Stimulated activated naive CD8-positive, alpha-beta T cell treated with anti-CD3 and anti-CD28 coated beads, Interleukin-15, Interleukin-2, amounts not matched to agents 100 U/mL and 50 U/mL, for 24 hours (primary cell): ENCODE results near the gene CCDC91.
"Not testable (repeated sequence)": the region's sequence is repeated elsewhere in the genome, so short reads cannot be mapped to it uniquely, and the experiment has no call there.

ENCODE experiments used
- ATAC-seq: fragments of 150-1000 bp; cut with Tn5 transposase; one replicate; pipeline ENCODE4 v1.10.0; 2021
- DNase-seq: peaks from one replicate; pipeline ENCODE4 v3.0.0; 2021

CCDC91 gene

GRCh38 chr12:28369483-28369882, 179.2 kb downstream of the CCDC91 start:
- no peak for DNase-seq
- no peak for ATAC-seq

- ATAC-seq (no peak), DNase-seq (no peak)
Observed at GRCh38 chr12:28374556-28374955, 184.3 kb downstream of the CCDC91 start.

GRCh38 chr12:28378736-28379135, 188.5 kb downstream of the CCDC91 start:
- ATAC-seq: no peak
- no peak for DNase-seq

- not testable (repeated sequence) for ATAC-seq, DNase-seq
Observed at GRCh38 chr12:28379779-28380178, 189.5 kb downstream of the CCDC91 start.

GRCh38 chr12:28383368-28383767, 193.1 kb downstream of the CCDC91 start:
- no peak for ATAC-seq

GRCh38 chr12:28388879-28389278, 198.6 kb downstream of the CCDC91 start:
- DNase-seq (no peak), ATAC-seq (no peak)

More at GRCh38 chr12:28383368-28383767, 193.1 kb downstream of the CCDC91 start:
- DNase-seq: no peak

GRCh38 chr12:28390206-28390605, 199.9 kb downstream of the CCDC91 start:
- DNase-seq (no peak), ATAC-seq (no peak)

GRCh38 chr12:28390761-28391385, 200.6 kb downstream of the CCDC91 start:
- no peak for ATAC-seq
- no peak for DNase-seq

GRCh38 chr12:28409892-28410291, 219.6 kb downstream of the CCDC91 start:
- DNase-seq (no peak), ATAC-seq (no peak)

- ATAC-seq (no peak), DNase-seq (no peak)
Observed at GRCh38 chr12:28413460-28414109, 223.3 kb downstream of the CCDC91 start.

GRCh38 chr12:28415755-28416154, 225.5 kb downstream of the CCDC91 start:
- ATAC-seq (no peak), DNase-seq (no peak)

GRCh38 chr12:28421374-28421773, 231.1 kb downstream of the CCDC91 start:
- ATAC-seq: no peak

GRCh38 chr12:28424965-28425364, 234.7 kb downstream of the CCDC91 start:
- DNase-seq: no peak
- ATAC-seq: no peak

More at GRCh38 chr12:28421374-28421773, 231.1 kb downstream of the CCDC91 start:
- no peak for DNase-seq

GRCh38 chr12:28425526-28425925, 235.3 kb downstream of the CCDC91 start:
- DNase-seq (no peak), ATAC-seq (no peak)

GRCh38 chr12:28427046-28427445, 236.8 kb downstream of the CCDC91 start:
- DNase-seq (no peak), ATAC-seq (no peak)

- ATAC-seq (no peak), DNase-seq (no peak)
Observed at GRCh38 chr12:28440081-28440608, 249.9 kb downstream of the CCDC91 start.

- ATAC-seq: no peak
- DNase-seq: no peak
Observed at GRCh38 chr12:28442101-28442500, 251.8 kb downstream of the CCDC91 start.

- no peak for ATAC-seq
Observed at GRCh38 chr12:28443337-28443736, 253.1 kb downstream of the CCDC91 start.

GRCh38 chr12:28446031-28446430, 255.8 kb downstream of the CCDC91 start:
- DNase-seq: no peak
- ATAC-seq: no peak

More at GRCh38 chr12:28443337-28443736, 253.1 kb downstream of the CCDC91 start:
- DNase-seq: no peak

GRCh38 chr12:28453686-28454085, 263.4 kb downstream of the CCDC91 start:
- ATAC-seq (no peak), DNase-seq (no peak)

- no peak for ATAC-seq
- DNase-seq: no peak
Observed at GRCh38 chr12:28456934-28457710, 266.9 kb downstream of the CCDC91 start.

GRCh38 chr12:28457785-28458184, 267.5 kb downstream of the CCDC91 start:
- DNase-seq (no peak), ATAC-seq (no peak)

- no peak for ATAC-seq
- no peak for DNase-seq
Observed at GRCh38 chr12:28459481-28459880, 269.2 kb downstream of the CCDC91 start.
